Activated CD4-positive, alpha-beta T cell treated with anti-CD3 and anti-CD28 coated beads, Interleukin-2, amount 10 ng/mL, durations not matched to agents 7 days and 5 days (primary cell): Measurements from ENCODE around the gene KRTAP10-8. TPM values are rescaled to one million over a fixed set of nuclear protein-coding genes. Genes with fewer than 3 reads are reported as not detected.
"Not testable (repeated sequence)": the region's sequence is repeated elsewhere in the genome, so short reads cannot be mapped to it uniquely, and the experiment has no call there.

ENCODE experiments used
- CTCF ChIA-PET: fragments of 350-600 bp; sonication (Branson Sonifier 250); formaldehyde crosslinking; loops from one replicate; lab custom pipeline; 2021; ENCODE audit warnings: antibody characterized with exemption; lab: Charles Lee
- POLR2A ChIA-PET: fragments of 350-600 bp; sonication (Branson Sonifier 250); formaldehyde crosslinking; loops from one replicate; lab custom pipeline; 2021; ENCODE audit warnings: antibody characterized with exemption; lab: Charles Lee
- DNase-seq: peaks from one replicate; pipeline ENCODE4 v3.0.0-alpha.2; 2020
- H3K27ac Mint-ChIP-seq: one replicate; pipeline ENCODE4 v1.8.0; 2021; ENCODE audit warnings: mild to moderate bottlenecking, moderate library complexity, mixed read lengths
- H3K27me3 Mint-ChIP-seq: one replicate; pipeline ENCODE4 v1.8.0; 2021; ENCODE audit warnings: mixed read lengths
- H3K36me3 Mint-ChIP-seq: one replicate; pipeline ENCODE4 v1.8.0; 2021; ENCODE audit warnings: low read depth, mixed read lengths
- H3K4me1 Mint-ChIP-seq: one replicate; pipeline ENCODE4 v1.8.0; 2021; ENCODE audit warnings: mixed read lengths
- H3K4me3 Mint-ChIP-seq: one replicate; pipeline ENCODE4 v1.8.0; 2021; ENCODE audit warnings: mild to moderate bottlenecking, moderate library complexity, mixed read lengths
- H3K9me3 Mint-ChIP-seq: one replicate; pipeline ENCODE4 v1.8.0; 2021; ENCODE audit warnings: mixed read lengths
- total RNA-seq, 2 experiments: library from RNA; stranded (reverse); gene quantifications; one replicate each; pipeline ENCODE4 v1.2.3, GENCODE V29; 2021

Gene KRTAP10-8
- total RNA-seq, 2 experiments from 2014 or later, result not detected

DNA sequence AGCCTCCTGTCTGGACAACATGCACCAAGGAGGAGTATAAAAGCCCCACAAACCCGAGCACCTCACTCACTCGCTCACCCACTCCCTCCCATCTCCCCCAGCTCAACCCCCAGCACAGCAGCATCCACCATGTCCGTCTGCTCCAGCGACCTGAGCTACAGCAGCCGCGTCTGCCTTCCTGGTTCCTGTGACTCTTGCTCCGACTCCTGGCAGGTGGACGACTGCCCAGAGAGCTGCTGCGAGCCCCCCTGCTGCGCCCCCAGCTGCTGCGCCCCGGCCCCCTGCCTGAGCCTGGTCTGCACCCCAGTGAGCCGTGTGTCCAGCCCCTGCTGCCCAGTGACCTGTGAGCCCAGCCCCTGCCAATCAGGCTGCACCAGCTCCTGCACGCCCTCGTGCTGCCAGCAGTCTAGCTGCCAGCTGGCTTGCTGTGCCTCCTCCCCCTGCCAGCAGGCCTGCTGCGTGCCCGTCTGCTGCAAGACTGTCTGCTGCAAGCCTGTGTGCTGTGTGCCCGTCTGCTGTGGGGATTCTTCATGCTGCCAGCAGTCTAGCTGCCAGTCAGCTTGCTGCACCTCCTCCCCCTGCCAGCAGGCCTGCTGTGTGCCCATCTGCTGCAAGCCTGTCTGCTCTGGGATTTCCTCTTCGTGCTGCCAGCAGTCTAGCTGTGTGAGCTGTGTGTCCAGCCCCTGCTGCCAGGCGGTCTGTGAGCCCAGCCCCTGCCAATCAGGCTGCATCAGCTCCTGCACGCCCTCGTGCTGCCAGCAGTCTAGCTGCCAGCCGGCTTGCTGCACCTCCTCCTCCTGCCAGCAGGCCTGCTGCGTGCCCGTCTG, 38.0 kb upstream of the KRTAP10-8 start, which contains the start of gene KRTAP10-4:
KRTAP10-4 (plus strand) TSS at position 100 of the 827 bp plus-strand sequence; CDS start at position 130, 30 bp downstream.
- H3K4me3 Mint-ChIP-seq, H3K4me1 Mint-ChIP-seq, DNase-seq, H3K36me3 Mint-ChIP-seq, POLR2A ChIA-PET, H3K27me3 Mint-ChIP-seq: not testable (repeated sequence)
- Mint-ChIP-seq H3K27ac (peak within 1 kb of the TSS; percentile 62), H3K9me3 (peaks cover 24% of the 10 kb centered on the region)
- CTCF ChIA-PET, result interaction anchor here (1.2 to 1.5 kb wide), 3 partner anchors 22 to 93 kb away, joined by 3 to 4 read pairs (median 4); partner anchors contain the start of gene KRTAP12-2

- H3K27me3 Mint-ChIP-seq, result peaks cover 2% of the 10 kb centered on the region
- CTCF ChIA-PET, result interaction anchor here (1.2 to 1.3 kb wide), 2 partner anchors 21 to 38 kb away, joined by 3 to 4 read pairs; no protein-coding TSS in a partner anchor
- peaks cover 24% of the 10 kb centered on the region for H3K9me3 Mint-ChIP-seq
- POLR2A ChIA-PET, result no interaction called here
- H3K4me3 Mint-ChIP-seq, result no peak overlapping the region
- H3K4me1 Mint-ChIP-seq, result no peaks in the 10 kb centered on the region
- DNase-seq, result no peak
- H3K27ac Mint-ChIP-seq, result no peak overlapping the region
- peaks cover 2% of the 10 kb centered on the region for H3K36me3 Mint-ChIP-seq
These were observed 37.2 kb upstream of the KRTAP10-8 start for GRCh38 chr21:44574457-44575306.

- no peak for DNase-seq
- H3K9me3 Mint-ChIP-seq, result peaks cover 24% of the 10 kb centered on the region
- POLR2A ChIA-PET, result no interaction called here
- peaks cover 4% of the 10 kb centered on the region for H3K27me3 Mint-ChIP-seq
- CTCF ChIA-PET, result interaction anchor here (1.2 kb wide), 1 partner anchor 39 kb away, joined by 3 read pairs; no protein-coding TSS in a partner anchor
- no peaks in the 10 kb centered on the region for H3K4me1 Mint-ChIP-seq
- no peak overlapping the region for H3K4me3 Mint-ChIP-seq
- H3K36me3 Mint-ChIP-seq, result peaks cover 4% of the 10 kb centered on the region
- H3K27ac Mint-ChIP-seq, result peak overlapping the region; percentile 38
These were observed 36.4 kb upstream of the KRTAP10-8 start for GRCh38 chr21:44575307-44576024.

GRCh38 chr21:44576025-44576420, 35.9 kb upstream of the KRTAP10-8 start:
- peaks cover 5% of the 10 kb centered on the region for H3K36me3 Mint-ChIP-seq
- H3K4me1 Mint-ChIP-seq, result no peaks in the 10 kb centered on the region
- H3K27me3 Mint-ChIP-seq, result peaks cover 7% of the 10 kb centered on the region
- DNase-seq, result no peak
- ChIA-PET CTCF (no interaction called here), POLR2A (no interaction called here)
- peak overlapping the region; percentile 38 for H3K27ac Mint-ChIP-seq
- H3K4me3 Mint-ChIP-seq, result no peak overlapping the region
- peaks cover 28% of the 10 kb centered on the region for H3K9me3 Mint-ChIP-seq

- Mint-ChIP-seq H3K36me3 (peaks cover 8% of the 10 kb centered on the region), H3K27me3 (peaks cover 7% of the 10 kb centered on the region), H3K9me3 (peaks cover 31% of the 10 kb centered on the region), H3K4me3 (no peak overlapping the region), H3K4me1 (peaks cover 6% of the 10 kb centered on the region), H3K27ac (no peak overlapping the region)
- POLR2A ChIA-PET, result no interaction called here
- no peak for DNase-seq
- CTCF ChIA-PET, result no interaction called here
These were observed 33.4 kb upstream of the KRTAP10-8 start for GRCh38 chr21:44578371-44579055.

GRCh38 chr21:44579056-44579832, 32.6 kb upstream of the KRTAP10-8 start:
- peaks cover 8% of the 10 kb centered on the region for H3K36me3 Mint-ChIP-seq
- ChIA-PET CTCF (no interaction called here), POLR2A (no interaction called here)
- DNase-seq, result no peak
- H3K9me3 Mint-ChIP-seq, result peaks cover 31% of the 10 kb centered on the region
- H3K4me1 Mint-ChIP-seq, result peaks cover 13% of the 10 kb centered on the region
- H3K27ac Mint-ChIP-seq, result no peak overlapping the region
- H3K27me3 Mint-ChIP-seq, result peaks cover 7% of the 10 kb centered on the region
- H3K4me3 Mint-ChIP-seq, result no peak overlapping the region

DNA sequence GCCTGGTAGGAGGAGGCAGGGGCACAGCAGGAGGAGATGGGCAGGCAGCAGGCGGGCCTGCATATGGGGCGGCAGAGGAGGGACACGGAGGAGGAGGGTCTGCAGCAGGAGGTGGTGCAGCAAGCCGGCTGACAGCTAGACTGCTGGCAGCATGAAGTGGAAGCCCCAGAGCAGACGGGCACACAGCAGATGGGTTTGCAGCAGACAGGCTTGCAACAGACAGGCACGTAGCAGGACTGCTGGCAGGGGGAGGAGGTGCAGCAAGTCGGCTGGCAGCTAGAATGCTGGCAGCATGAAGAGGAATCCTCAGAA, 32.1 kb upstream of the KRTAP10-8 start:
- Mint-ChIP-seq H3K27me3 (peaks cover 7% of the 10 kb centered on the region), H3K27ac (no peak overlapping the region), H3K9me3 (peaks cover 31% of the 10 kb centered on the region), H3K4me1 (peaks cover 14% of the 10 kb centered on the region), H3K36me3 (peaks cover 8% of the 10 kb centered on the region), H3K4me3 (peak overlapping the region; percentile 4)
- DNase-seq, result no peak
- POLR2A ChIA-PET, result no interaction called here
- CTCF ChIA-PET, result no interaction called here

DNA sequence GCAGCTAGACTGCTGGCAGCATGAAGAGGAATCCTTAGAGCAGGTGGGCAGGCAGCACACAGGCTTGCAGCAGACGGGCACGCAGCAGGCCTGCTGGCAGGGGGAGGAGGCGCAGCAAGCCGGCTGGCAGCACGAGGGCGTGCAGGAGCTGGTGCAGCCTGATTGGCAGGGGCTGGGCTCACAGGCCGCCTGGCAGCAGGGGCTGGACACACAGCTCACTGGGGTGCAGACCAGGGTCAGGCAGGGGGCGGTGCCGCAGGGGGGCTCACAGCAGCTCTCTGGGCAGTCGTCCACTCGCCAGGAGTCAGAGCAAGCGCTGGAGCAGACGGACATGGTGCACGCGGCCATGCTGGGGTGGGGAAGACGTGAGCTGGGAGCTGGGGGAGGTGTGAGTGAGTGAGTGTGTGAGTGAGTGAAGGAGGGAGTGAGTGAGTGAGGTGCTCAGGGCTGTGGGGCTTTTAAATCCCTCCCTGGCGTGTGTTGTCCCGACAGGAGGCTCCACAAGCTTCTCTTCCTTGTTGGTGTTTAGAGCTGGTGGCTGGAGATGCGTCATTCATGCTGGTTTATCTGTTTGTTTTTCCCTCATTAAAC, 31.6 kb upstream of the KRTAP10-8 start, which contains the start of gene KRTAP10-5:
KRTAP10-5 (minus strand) TSS at position 374 of the 591 bp plus-strand sequence; CDS start at position 348, 26 bp downstream.
- Mint-ChIP-seq H3K4me3 (peak within 1 kb of the TSS; percentile 4), H3K4me1 (peaks cover 14% of the 10 kb centered on the region), H3K27me3 (peaks cover 11% of the 10 kb centered on the region), H3K9me3 (peaks cover 31% of the 10 kb centered on the region)
- H3K27ac Mint-ChIP-seq, CTCF ChIA-PET, POLR2A ChIA-PET, H3K36me3 Mint-ChIP-seq, DNase-seq: not testable (repeated sequence)

GRCh38 chr21:44581158-44581557, 30.7 kb upstream of the KRTAP10-8 start:
- POLR2A ChIA-PET, result no interaction called here
- peaks cover 8% of the 10 kb centered on the region for H3K36me3 Mint-ChIP-seq

DNA sequence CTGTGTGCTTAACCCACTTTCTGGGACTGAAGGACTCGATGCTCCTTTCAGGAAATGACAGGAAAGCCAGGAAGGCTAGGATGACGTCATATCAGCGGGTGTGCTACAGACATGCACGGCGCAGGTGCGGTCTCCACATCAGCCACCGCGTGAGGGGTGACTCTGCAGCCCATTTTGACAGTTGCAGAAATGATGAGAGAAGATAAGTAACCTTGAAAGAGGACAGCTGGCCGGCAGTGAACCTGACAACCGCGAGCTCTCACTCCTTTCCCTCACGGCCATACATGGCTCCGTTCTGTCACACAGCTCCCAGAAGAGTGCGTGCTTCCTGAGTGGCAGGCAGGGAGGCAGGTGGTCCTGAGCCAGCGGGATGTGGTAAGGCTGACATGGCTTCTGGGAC, 29.8 kb upstream of the KRTAP10-8 start:
- Mint-ChIP-seq H3K4me1 (peaks cover 14% of the 10 kb centered on the region), H3K27me3 (peaks cover 18% of the 10 kb centered on the region), H3K27ac (no peak overlapping the region), H3K4me3 (no peak overlapping the region), H3K36me3 (peaks cover 8% of the 10 kb centered on the region), H3K9me3 (peaks cover 23% of the 10 kb centered on the region)
- ChIA-PET POLR2A (no interaction called here), CTCF (no interaction called here)
- no peak for DNase-seq

More at GRCh38 chr21:44581158-44581557, 30.7 kb upstream of the KRTAP10-8 start:
- no peak overlapping the region for H3K4me3 Mint-ChIP-seq
- no peak overlapping the region for H3K27ac Mint-ChIP-seq
- peaks cover 14% of the 10 kb centered on the region for H3K4me1 Mint-ChIP-seq
- peaks cover 28% of the 10 kb centered on the region for H3K9me3 Mint-ChIP-seq
- H3K27me3 Mint-ChIP-seq, result peaks cover 12% of the 10 kb centered on the region
- CTCF ChIA-PET, result no interaction called here
- no peak for DNase-seq
